ENCODE measurements around the gene ACACB.

The ACACB gene

DNA sequence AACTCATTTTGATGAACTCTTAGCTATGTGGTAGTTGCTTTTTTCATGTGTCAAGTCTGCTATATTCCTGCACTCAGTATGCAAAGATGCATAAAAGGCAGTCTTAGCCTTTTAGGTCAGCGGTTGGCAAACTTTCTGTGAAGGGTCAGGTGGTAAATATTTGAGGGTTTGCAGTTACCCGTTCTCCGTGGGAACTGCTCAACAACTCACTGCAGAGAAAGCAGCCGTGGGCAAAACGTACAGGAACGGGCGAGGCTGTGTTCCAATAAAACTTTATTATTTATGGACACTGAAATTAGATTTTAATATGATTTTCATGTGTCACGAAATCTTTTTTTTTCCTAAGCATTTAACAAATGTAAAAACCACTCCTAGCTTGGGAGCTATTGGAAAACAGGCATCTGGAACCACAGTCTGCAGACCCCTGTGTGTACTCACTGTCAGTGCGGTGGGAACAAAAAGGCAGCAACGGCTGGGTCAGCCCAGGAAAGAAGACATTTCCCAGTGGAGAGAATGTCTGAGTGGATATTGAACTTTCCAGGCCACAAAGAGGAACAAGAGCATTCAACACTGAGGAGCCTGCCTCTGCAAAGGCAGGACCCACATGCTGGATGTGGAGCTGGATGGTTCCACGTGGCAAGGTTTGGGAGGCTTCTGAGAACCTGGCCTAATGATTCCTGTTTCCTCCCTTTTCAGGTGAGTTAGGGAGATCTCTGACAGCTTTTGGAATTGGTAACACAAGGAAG is 3.5 kb upstream of the ACACB start:
- FAIRE-seq, result no peak

DNA sequence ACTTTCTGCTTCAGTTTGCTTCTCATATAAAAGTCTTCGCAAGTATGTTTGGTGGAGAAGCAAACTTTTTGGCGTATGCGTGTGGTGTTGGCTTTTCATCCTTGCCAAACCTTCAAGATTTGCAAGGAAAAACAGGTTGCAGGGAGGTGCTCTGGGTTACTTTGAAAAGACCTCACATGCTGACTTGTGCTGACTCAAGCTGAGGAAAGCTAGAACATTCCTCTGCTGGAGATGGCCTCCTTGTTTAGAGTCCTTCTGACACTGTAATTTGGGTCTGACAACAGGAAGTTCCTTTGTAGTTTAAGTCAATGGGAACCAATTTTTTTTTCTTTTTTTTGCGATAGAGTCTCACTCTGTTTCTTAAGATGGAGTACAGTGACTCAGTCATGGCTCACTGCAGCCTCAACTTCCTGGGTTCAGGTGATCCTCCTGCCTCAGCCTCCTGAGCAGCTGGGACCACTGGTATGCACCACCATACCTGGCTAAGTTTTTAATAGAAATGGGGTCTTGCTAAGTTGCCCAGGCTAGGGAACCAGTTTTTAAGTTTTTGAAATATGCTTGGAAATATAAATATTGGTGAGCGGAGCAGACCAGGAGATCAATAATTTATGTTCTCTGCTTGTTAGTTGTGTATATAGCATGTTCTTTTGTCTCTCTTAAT is 2.6 kb upstream of the ACACB start:
- no peak for FAIRE-seq

DNA sequence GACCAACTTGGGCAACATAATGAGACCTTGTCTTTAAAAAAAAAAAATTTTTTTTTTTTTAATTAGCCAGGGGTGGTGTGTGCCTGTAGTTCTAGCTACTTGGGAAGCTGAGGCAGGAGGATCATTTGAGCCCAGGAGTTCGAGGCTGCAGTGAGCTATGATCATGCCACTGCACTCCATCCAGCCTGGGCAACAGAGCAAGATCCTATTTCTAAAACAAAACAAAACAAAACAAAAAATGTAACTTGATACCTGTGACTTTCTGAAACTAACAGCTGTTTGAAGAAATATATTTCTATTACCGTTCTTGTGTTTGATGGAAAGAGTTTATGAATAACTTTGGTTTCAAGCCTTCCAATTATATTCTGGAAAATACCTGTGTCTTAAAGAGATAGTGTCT is 1.7 kb upstream of the ACACB start:
- no peak for FAIRE-seq

DNA sequence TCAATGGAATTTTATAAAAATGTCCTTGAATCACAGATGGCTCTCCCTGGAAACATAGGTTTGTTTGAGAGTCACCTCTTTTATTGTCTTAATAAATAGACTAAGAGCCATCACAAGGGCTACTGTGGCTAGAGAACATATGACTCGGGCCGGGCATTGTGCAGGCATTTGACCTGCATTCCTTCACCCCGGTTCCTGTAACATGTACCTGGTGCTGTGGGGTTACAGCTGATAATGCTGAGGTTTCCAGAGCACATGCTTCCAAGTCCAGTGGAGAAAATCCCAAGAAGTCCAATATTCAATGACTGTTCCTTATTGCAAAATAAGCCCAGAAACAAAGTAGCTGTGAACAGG is 1.0 kb upstream of the ACACB start:
- no peak for FAIRE-seq

GRCh38 chr12:109116611-109116949 is 193 bp downstream of the ACACB start:
- FAIRE-seq, result no peak

DNA sequence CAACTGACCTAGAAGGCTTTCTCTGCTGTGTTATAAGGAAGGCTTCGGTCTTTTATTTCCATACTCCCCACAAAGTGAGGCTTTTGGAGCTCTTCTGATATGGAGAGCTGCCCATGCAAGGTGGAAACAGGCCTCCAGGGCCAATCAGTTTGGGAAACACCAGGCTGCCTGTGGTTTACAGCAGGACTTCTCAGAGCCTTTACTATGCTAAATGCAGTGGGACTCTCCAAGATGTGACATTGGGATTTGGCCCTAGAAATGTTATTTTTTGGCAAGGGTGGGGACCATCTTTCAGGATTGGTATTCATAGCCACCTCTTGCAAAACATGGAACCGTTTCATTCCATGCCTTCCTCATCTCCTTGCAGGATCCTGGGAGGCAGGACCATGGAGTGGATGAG is 3.7 kb downstream of the ACACB start:
- no peak for FAIRE-seq

- no peak for FAIRE-seq
Observed at GRCh38 chr12:109120557-109120956, 4.2 kb downstream of the ACACB start.

- FAIRE-seq, result no peak
Observed at GRCh38 chr12:109121346-109121880, 5.0 kb downstream of the ACACB start.

DNA sequence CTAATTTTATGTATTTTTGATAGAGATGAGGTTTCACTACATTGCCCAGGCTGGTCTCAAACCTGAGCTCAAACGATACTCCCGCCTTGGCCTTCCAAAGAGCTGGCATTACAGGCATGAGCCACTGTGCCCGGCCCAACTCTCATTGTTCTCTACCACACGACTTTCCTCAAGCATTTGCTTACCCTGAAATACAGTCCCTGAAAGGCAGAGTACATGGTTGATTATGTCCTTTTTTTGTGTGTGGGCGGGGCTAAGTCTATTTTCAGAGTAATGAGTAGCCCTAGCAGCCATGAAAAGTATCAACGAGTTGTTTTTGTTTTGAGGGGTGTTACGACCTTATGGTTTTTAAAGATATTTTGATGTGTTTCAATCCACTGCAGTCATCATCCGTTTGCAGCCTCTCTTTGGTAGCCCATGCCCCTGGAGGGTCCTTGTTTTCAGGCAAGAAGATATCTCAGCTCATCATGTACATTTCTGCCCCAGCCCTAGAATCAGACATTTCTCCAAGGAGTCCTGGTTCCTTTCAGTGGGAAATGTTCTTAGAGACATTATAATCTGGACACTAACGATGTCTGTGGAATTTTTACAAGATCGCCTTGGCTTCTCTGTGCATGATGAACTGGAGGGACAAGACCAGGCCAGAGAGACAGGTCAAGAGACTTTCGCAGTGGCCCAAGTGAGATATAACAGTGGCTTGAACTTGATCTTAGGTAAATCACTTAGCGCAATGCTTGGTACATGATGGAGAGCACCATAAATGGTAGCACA is 8.7 kb downstream of the ACACB start:
- FAIRE-seq, result no peak

GRCh38 chr12:109125791-109126190 is 9.4 kb downstream of the ACACB start:
- no peak for FAIRE-seq

DNA sequence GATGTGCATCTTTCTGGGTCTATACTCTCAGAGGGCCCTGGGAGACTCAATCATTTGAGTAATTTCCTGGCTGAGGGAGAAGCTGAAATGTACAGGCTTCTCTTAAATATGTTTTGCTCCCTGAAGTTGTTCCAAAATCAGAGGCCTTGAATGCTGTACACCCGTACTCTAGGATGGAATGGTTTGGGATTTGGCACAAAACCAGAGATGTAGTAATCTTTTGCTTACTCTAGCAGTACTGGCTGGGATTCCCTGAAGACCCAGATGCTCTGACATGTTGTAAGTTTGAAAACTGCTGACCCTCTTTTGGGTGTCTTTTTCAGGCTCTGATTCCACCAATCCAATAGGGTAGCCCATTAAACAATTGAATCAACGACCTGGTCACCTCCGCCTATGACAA is 10.4 kb downstream of the ACACB start:
- no peak for FAIRE-seq

DNA sequence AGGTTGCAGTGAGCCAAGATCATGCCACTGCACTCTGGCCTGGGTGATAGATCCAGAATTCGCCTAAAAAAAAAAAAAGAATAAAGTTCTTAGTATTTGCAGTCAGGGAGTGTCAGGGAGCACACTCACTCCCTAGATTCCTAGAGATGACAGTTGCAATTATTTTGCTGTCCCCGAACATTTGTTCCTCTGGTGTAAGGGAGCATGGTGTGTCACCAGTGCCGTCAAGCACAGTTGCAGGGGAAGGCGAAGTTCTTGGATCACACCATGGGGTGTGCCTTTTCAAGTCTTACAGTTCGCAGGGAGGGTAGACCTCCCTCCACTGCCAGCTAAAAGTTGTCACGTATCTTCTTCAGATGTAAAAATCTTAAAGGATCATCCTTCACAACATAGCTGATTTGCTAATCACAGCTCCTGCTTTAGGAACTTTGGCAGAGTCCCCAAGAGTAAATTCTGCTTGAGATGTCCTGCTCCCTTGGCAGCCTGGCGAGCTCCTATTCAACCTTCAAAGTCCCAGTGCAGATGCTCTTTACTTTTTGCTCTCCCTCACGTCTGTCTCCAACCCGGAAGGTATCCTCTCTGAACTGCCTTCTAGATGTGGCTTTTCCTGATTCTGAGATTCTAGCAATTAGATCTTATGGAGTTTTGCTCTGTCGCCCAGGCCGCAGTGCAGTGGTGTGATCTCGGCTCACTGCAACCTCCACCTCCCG is 11.3 kb downstream of the ACACB start:
- FAIRE-seq, result no peak

GRCh38 chr12:109130297-109131153 is 14.1 kb downstream of the ACACB start:
- FAIRE-seq, result no peak

GRCh38 chr12:109131154-109132050 is 15.0 kb downstream of the ACACB start:
- no peak for FAIRE-seq

DNA sequence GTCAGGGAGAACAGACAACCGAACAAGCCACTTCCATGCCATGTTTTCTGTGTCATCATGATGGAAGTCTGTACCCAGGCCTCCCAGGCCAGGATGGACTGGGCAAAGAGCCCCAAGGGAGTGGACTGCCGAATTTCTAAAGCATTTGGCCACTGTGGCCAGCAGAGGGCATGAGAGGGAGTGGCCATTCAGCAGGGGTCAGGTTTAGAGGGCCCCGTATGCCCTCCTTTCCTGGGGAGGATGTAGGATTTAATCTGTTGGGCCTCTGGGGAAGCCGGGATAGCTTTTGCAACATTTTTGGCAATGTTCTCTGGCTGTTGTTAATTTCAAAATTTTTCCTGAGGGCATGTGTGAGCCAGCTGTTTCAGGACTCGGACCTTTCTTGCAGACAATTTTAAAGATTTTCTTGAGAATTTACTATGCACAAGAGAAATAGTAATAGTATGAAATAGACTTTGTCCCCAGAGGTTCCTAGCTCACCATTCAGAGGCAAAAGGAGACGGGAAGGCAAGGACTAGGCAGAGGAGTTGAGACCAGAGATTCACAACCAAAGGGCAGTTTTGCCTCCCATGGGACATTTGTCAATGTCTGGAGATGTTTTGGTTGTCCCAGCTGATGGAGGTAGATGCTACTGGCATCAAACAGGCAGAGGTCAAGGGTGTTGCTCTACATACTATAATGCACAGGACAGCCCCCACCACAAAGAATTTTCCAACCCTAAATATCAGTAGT is 18.0 kb downstream of the ACACB start:
- FAIRE-seq, result no peak

DNA sequence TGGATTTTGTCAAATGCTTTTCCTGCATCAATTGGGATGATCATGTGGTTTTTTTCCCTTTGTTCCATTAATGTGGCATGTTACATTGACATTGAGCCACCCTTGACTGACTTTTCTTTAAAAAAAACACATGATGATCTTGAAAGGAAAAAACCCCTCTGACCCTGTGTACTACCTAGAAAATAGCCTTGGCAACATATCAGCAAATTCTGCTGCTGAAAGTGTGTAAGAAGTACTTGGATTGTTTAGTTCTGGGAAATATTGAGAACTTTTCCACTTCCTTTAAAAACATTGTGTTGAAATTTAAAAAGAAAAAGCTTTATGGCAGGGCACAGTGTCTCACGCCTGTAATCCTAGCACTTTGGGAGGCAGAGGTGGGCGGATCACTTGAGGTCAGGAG is 20.7 kb downstream of the ACACB start:
- FAIRE-seq, result no peak

- no peak for FAIRE-seq
Observed at GRCh38 chr12:109139360-109139759, 23.0 kb downstream of the ACACB start.

GRCh38 chr12:109139791-109140190 is 23.4 kb downstream of the ACACB start:
- FAIRE-seq, result no peak

GRCh38 chr12:109140560-109140959 is 24.2 kb downstream of the ACACB start:
- FAIRE-seq, result no peak

GRCh38 chr12:109144224-109144623 is 27.8 kb downstream of the ACACB start:
- FAIRE-seq, result no peak

All from A204.1 (cell line).